ENCODE measurements around the gene SPRR2B.

GRCh38 chr1:153081736-153082135, 10.3 kb upstream of the SPRR2B start:
- no peak for TF ChIP-seq CTCF (IDR thresholded peaks at IDR 0.05)
- TF ChIP-seq POLR2A (IDR thresholded peaks at IDR 0.05): no peak
